ENCODE data around the gene PDYN.

PDYN gene

DNA sequence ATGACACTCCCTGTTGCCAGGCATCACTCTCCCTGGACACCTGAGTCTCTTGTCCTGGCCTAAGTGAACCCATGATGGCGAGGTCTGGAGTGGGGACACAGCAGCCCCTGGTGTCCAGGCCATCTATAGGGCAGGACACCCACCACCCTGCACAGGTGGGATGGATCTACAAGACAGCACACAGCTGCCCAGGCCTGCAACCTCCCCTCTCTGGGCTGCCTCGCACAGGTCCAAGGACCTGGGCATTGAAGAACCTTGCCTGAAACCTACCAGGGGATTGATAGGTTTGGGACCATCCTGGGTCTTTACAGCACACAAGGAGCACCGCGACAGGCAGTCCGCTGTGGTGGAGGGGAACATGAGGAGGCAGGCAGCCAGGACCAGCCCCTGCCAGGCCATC, 11.2 kb downstream of the PDYN start:
- no peak overlapping the region for H3K4me3 ChIP-seq (ENCODE audit: low read depth, low read length)
- DNase-seq (ENCODE audit: low read depth): no peak
- TF ChIP-seq, protein P1, sequence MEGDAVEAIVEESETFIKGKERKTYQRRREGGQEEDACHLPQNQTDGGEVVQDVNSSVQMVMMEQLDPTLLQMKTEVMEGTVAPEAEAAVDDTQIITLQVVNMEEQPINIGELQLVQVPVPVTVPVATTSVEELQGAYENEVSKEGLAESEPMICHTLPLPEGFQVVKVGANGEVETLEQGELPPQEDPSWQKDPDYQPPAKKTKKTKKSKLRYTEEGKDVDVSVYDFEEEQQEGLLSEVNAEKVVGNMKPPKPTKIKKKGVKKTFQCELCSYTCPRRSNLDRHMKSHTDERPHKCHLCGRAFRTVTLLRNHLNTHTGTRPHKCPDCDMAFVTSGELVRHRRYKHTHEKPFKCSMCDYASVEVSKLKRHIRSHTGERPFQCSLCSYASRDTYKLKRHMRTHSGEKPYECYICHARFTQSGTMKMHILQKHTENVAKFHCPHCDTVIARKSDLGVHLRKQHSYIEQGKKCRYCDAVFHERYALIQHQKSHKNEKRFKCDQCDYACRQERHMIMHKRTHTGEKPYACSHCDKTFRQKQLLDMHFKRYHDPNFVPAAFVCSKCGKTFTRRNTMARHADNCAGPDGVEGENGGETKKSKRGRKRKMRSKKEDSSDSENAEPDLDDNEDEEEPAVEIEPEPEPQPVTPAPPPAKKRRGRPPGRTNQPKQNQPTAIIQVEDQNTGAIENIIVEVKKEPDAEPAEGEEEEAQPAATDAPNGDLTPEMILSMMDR (IDR thresholded peaks at IDR 0.05; ENCODE audit: control insufficient read depth, extremely low read depth, insufficient read depth): no peak

DNA sequence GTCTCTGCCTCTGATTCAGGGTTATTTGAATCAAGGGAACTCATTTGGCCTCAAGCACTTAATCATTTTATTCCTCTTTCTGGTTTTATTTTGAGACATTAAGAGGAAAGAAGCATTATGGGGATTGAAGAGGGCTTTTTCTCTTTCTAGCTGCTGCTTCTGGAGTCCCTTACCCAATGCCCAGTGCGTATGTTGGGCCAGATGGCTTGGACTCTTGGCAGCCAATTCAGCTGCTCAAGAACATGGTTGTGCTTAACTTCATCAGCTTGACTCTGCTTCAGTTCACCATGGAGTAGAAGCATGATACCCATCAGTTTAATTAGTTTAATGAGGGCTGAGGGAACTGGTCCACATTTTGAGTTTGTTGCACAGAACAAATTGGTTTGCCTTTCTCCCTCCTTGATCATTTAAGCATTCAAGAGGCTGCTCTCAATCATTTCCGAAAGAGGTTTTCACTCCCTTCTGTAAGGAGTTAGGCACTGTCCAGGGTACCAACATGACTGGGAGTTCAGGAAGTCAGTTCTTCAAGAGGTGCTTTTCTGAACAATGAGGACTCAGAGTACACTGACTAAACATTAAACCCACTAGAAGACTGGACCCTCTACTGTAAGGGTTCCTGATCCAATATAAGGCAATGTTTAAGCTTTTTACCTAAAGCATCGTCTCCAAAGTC, 14.6 kb downstream of the PDYN start:
- DNase-seq (ENCODE audit: low read depth): no peak
- no peak overlapping the region for H3K4me3 ChIP-seq (ENCODE audit: low read depth, low read length)
- TF ChIP-seq, protein P1 (IDR thresholded peaks at IDR 0.05; ENCODE audit: control insufficient read depth, extremely low read depth, insufficient read depth): no peak

DNA sequence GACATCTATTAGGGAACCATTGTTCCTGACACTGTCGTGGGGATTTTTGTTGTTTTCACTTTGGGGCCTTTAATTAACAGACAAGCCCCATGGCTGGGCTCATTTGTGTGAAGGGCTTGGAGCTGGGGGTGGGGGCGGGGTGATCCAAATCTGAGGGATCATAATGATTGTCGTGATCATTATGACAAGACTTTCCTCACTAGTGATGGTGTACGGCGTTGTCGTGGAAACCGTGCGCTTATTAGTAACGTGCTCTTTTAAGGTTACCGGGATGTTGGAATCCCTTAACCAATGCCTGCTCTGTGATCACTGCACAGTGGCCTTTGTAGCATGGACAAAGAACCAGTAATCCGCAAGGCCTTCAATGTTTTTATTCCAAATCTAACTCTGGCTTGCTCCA, 18.6 kb downstream of the PDYN start:
- H3K4me3 ChIP-seq (ENCODE audit: low read depth, low read length): no peak overlapping the region
- no peak for DNase-seq (ENCODE audit: low read depth)
- TF ChIP-seq, protein P1 (IDR thresholded peaks at IDR 0.05; ENCODE audit: control insufficient read depth, extremely low read depth, insufficient read depth): no peak

DNA sequence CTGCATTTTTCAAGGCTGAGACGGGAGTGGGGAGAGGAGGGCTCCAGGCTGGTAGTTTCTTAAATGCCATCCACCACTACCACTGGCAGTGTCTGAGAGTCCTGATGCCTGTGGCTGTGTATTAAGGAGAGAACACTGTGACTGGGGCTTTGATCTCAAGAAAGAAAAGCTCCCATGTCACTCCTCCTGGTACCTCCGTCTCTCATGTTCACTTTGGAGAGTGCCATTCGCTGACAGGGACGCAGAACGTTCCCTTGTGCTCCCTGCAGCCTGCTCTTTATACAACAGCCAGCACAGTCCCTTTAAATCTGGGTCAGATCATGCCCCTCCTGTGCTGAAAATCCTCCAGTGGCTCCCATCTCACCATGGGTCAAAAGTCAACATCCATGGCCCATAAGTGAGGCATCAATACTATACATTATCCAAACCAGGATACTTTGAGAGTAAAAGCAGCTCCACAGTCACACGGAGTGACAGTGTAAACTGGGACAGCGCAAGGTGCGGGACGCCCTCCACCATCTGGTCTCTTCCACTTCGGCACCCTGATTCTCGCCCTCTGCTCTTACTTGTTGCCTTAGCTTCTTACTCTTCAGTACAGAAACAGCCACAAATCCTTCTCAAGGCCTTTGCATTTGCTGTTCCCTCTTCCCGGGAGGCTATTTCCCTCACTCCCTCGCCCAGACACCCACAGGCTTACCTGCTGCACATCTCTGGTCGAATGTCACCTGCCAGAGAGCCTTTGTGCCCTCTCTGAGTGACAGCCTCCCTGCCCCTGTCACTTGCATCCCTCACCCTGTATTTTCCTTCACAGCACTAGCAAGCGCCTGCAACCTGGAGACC, 20.0 kb downstream of the PDYN start:
- DNase-seq (ENCODE audit: low read depth): no peak
- TF ChIP-seq, protein P1 (IDR thresholded peaks at IDR 0.05; ENCODE audit: control insufficient read depth, extremely low read depth, insufficient read depth): no peak
- no peak overlapping the region for H3K4me3 ChIP-seq (ENCODE audit: low read depth, low read length)

DNA sequence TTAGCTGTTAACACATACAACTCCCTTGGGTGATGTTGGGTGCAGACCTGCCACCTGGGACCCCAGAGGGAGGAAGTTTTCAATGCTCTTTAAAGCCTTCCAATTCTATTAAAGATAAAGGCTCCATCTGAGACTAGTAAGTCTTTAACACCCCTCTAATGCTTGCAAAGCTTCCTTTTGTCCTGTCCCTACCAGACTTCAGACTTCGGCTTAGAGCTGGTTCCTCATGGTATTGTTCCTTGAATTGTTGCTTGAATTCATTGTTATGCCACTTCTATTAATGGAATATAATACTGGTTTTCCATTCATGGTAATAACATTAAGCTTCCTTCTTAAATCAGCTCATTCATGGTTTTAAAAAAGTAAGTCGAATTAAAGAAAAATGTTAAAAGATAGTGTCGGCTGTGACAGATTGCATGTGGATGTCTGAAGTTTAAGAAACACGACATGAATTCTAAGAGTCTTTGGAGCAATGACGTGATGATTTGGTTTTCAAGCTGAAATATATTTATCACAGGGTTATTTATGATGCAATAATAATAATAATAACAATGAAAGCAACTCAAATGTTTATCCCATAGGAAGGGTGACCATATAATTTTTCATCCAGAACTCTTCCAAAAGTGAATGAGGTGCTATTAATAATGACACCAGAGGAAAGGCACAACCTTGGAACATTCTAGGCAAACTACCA, 21.8 kb downstream of the PDYN start:
- TF ChIP-seq, protein P1 (IDR thresholded peaks at IDR 0.05; ENCODE audit: control insufficient read depth, extremely low read depth, insufficient read depth): no peak
- no peak for DNase-seq (ENCODE audit: low read depth)
- H3K4me3 ChIP-seq (ENCODE audit: low read depth, low read length): no peak overlapping the region

DNA sequence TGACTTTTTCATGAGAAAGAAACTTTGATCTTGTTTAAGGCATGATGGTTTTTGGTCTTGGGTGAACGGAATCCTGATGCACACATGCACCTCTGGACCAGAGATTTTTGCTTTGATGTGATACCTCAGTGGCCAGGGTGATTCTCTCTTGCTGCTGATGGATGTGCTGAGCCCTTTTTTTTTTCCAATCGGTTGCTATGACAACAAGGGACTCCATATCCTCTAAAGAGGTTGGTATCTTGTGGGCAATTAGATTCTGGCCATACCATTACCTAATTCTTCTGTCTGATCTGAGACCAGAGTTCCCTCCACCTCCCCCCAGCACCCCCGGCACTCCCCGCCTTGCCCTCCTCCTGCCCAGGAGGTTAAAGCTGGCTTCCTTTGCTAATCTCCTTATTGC, 24.9 kb downstream of the PDYN start:
- TF ChIP-seq, protein P1 (IDR thresholded peaks at IDR 0.05; ENCODE audit: control insufficient read depth, extremely low read depth, insufficient read depth): no peak
- no peak overlapping the region for H3K4me3 ChIP-seq (ENCODE audit: low read depth, low read length)
- no peak for DNase-seq (ENCODE audit: low read depth)
